ENCODE measurements around the gene LCE1F. TPM values are rescaled to one million over a fixed set of nuclear protein-coding genes. Genes with fewer than 3 reads are reported as not detected.

LCE1F gene
- total and polyA plus RNA-seq, 11 donors: not detected

DNA sequence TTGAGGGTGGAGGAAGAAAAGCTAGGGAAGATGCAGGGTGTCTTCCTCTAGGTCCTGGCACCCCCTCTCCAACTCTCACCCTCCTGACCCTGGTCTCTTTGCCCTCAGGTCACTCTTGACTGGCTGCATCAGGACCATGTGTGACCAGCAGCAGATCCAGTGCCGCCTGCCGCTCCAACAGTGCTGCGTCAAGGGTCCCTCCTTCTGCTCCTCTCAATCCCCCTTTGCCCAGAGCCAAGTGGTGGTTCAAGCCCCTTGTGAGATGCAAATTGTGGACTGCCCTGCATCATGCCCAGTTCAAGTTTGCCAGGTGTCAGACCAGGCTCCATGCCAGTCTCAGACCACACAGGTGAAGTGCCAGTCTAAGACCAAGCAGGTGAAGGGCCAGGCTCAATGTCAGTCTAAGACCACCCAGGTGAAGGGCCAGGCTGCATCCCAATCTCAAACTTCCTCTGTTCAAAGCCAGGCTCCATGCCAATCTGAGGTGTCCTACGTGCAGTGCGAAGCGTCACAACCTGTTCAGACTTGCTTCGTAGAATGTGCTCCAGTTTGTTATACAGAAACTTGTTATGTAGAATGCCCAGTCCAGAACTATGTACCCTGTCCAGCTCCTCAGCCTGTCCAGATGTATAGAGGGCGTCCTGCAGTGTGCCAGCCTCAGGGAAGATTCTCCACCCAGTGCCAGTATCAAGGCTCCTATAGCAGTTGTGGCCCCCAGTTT is 15.3 kb upstream of the LCE1F start:
- ATAC-seq: no peak
- Histone ChIP-seq H3K36me3 (no peaks in the 10 kb centered on the region), H3K4me3 (no peak overlapping the region), H3K27ac (no peak overlapping the region), H3K9me3 (no peaks in the 10 kb centered on the region), H3K4me1 (no peaks in the 10 kb centered on the region), H3K27me3 (peaks cover 0 to 4% (median 0%) of the 10 kb centered on the region in 9 donors)
- intact Hi-C loops (cut with DNase I): no loop called here
- DNase-seq: peak in 1 of 5 donors; percentile 42
- TF ChIP-seq POLR2A (IDR thresholded peaks at IDR 0.05): no peak
- TF ChIP-seq, protein P1, sequence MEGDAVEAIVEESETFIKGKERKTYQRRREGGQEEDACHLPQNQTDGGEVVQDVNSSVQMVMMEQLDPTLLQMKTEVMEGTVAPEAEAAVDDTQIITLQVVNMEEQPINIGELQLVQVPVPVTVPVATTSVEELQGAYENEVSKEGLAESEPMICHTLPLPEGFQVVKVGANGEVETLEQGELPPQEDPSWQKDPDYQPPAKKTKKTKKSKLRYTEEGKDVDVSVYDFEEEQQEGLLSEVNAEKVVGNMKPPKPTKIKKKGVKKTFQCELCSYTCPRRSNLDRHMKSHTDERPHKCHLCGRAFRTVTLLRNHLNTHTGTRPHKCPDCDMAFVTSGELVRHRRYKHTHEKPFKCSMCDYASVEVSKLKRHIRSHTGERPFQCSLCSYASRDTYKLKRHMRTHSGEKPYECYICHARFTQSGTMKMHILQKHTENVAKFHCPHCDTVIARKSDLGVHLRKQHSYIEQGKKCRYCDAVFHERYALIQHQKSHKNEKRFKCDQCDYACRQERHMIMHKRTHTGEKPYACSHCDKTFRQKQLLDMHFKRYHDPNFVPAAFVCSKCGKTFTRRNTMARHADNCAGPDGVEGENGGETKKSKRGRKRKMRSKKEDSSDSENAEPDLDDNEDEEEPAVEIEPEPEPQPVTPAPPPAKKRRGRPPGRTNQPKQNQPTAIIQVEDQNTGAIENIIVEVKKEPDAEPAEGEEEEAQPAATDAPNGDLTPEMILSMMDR (IDR thresholded peaks at IDR 0.05): no peak
- WGBS, 4 donors: 82 to 89% (median 83%) methylated on average over 7 to 8 of the region's 8 CpGs

GRCh38 chr1:152760551-152761190 is 14.3 kb upstream of the LCE1F start:
- WGBS, 4 donors: 87 to 92% (median 89%) methylated on average over 25 to 31 of the region's 31 CpGs
- Histone ChIP-seq H3K4me1 (no peaks in the 10 kb centered on the region), H3K36me3 (no peaks in the 10 kb centered on the region), H3K27me3 (peaks cover 0 to 4% (median 0%) of the 10 kb centered on the region in 9 donors), H3K4me3 (no peak overlapping the region), H3K27ac (no peak overlapping the region), H3K9me3 (no peaks in the 10 kb centered on the region)
- ATAC-seq: peak in 1 of 4 donors; percentile 18
- intact Hi-C loops (cut with DNase I): no loop called here
- DNase-seq: peak in 1 of 5 donors; percentile 46
- TF ChIP-seq POLR2A (IDR thresholded peaks at IDR 0.05): no peak
- TF ChIP-seq, protein P1 (IDR thresholded peaks at IDR 0.05): no peak

DNA sequence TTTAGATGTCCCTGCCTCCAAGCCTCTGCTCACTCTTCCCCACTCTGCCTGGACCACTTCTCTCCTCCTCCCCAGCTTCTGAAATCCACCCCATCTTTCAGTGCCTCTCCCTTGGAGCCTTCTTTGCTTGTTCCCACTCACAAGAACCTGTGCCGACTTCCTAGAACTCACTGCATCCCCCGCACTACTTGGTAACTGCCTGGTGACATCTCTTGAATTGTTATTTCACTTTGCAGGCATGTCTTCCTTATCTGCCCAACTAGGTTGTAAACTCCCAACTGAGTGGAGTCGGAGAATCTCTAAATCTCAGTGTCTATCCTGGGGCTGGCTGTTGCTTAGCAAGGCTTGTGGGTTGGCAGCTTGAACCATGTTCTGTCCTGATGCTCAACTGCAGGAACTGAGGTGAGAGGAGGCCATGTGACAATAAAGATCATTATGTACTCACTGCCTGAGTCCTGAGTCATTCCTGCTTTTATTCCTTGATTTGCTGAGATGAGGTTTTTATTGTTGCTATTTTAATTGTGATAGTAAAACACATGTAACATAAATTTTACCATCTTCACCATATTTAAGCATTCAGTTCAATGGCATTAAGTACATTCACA is 13.2 kb upstream of the LCE1F start:
- Histone ChIP-seq H3K4me3 (no peak overlapping the region), H3K36me3 (no peaks in the 10 kb centered on the region), H3K27me3 (peaks cover 0 to 8% (median 0%) of the 10 kb centered on the region in 9 donors), H3K9me3 (no peaks in the 10 kb centered on the region), H3K4me1 (no peaks in the 10 kb centered on the region), H3K27ac (no peak overlapping the region)
- ATAC-seq: no peak
- no peak for TF ChIP-seq POLR2A (IDR thresholded peaks at IDR 0.05)
- TF ChIP-seq, protein P1 (IDR thresholded peaks at IDR 0.05): no peak
- intact Hi-C loops (cut with DNase I): no loop called here
- 83 to 93% (median 83%) methylated on average over 3 of the region's 3 CpGs for WGBS, 4 donors
- DNase-seq: no peak

GRCh38 chr1:152768847-152769533 is 6.0 kb upstream of the LCE1F start:
- Histone ChIP-seq H3K27ac (no peak overlapping the region), H3K4me3 (no peak overlapping the region), H3K4me1 (no peaks in the 10 kb centered on the region), H3K27me3 (peaks cover 0 to 8% (median 0%) of the 10 kb centered on the region in 9 donors), H3K9me3 (no peaks in the 10 kb centered on the region), H3K36me3 (no peaks in the 10 kb centered on the region)
- no peak for DNase-seq
- TF ChIP-seq POLR2A (IDR thresholded peaks at IDR 0.05): no peak
- TF ChIP-seq, protein P1 (IDR thresholded peaks at IDR 0.05): no peak
- ATAC-seq: peak in 1 of 4 donors; percentile 18
- WGBS, 4 donors: 43 to 60% (median 44%) methylated on average over 8 of the region's 8 CpGs
- intact Hi-C loops (cut with DNase I): no loop called here
